ENCODE results near the gene IFNL4.
"Not testable (repeated sequence)": the region's sequence is repeated elsewhere in the genome, so short reads cannot be mapped to it uniquely, and the experiment has no call there.

The IFNL4 gene

DNA sequence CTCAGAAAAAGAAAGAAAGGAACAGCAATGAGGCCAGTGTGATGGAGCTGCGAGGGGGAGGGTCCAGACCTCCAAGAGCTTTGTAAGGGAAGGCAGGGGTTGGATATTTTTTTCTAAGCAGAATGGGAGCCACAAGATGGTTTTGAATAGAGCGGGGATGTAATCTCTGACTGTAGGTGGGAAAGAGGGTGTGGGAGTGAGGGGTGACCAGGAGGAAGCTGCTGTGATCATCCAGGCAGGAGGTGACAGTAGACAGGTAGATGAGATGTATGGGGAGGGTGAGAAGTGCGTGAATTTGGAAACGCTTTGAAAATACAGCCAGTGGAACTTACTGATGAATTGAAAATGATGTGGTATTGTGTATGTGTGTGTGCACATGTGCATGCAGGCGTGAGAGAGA, 26.9 kb upstream of the IFNL4 start:
- TF ChIP-seq TSHZ2 (CRISPR knock-in tag; IDR thresholded peaks at IDR 0.05), result no peak
- ATAC-seq, result no peak

DNA sequence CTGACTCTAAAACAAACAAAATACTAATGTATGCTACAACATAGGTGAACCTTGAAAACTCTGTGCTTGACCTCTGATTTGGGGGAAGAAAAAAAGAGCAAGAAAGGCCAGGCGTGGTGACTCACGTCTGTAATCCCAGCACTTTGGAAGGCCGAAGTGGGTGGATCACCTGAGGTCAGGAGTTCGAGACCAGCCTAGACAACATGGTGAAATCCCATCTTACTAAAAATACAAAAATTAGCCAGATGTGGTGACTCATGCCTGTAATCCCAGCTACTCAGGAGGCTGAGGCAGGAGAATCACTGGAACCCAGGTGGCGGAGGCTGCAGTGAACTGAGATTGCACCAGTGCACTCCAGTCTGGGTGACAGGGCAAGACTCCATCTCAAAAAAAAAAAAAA, 25.2 kb upstream of the IFNL4 start:
- ATAC-seq, result not testable (repeated sequence)

GRCh38 chr19:39270036-39270871, 21.6 kb upstream of the IFNL4 start:
- TF ChIP-seq SNAI2 (CRISPR knock-in tag; IDR thresholded peaks at IDR 0.05) (no peak), POU6F1 (CRISPR knock-in tag; IDR thresholded peaks at IDR 0.05; ENCODE audit: borderline replicate concordance, low read depth) (no peak), ZFP30 (CRISPR knock-in tag; IDR thresholded peaks at IDR 0.05) (no peak)
- ATAC-seq, result peak; percentile 29; the same call in 1 of the 3 replicates

DNA sequence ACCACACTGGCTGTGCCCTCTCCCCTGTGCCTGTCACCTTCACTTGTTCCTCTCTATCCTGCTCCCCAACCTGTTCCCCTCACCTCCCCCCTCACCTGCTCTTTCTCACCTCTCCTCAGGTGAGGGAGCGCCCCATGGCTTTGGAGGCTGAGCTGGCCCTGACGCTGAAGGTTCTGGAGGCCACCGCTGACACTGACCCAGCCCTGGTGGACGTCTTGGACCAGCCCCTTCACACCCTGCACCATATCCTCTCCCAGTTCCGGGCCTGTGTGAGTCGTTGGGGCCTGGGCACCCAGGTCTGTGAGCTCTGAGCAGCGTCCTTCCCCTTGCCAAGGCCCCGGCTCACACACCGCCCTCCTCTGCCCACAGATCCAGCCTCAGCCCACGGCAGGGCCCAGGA, 20.7 kb upstream of the IFNL4 start:
- not testable (repeated sequence) for ATAC-seq

- not testable (repeated sequence) for ATAC-seq
Measured at GRCh38 chr19:39268531-39269223, 20.0 kb upstream of the IFNL4 start.

GRCh38 chr19:39268085-39268484, 19.4 kb upstream of the IFNL4 start, which contains the start of gene IFNL2:
Gene IFNL2 (plus strand): TSS chr19:39268396. CDS start chr19:39268569, 173 bp downstream.
- peak; percentile 68 for ATAC-seq

DNA sequence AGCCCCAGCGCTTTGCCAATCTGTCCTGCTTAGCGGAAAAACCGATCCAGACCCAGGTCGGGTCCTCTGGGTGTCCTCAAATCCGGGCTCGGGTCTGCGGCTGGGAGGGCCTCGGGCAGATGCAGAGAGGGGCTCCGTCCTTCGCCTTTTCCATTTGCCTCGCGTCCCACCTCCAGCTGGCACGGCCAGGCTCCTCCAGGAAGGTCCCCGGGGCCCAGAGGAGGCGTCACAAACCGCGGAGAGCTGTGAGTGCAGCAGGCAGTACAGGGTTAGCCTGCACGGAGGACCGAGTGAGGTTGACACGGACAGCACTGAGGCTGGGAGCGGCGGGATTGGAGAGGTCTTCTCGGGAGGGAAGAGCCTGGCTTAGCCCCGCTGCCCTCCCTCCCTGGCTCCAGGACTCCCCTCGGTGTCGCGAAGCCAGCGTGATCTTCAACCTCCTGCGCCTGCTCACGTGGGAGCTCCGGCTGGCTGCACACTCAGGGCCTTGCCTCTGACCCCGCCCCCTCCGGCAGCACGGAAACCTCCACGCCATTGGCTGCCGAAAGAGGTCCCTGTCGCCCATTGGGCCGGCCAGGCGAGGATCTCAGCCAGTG, 16.8 kb upstream of the IFNL4 start:
- no peak for ATAC-seq
- no peak for TF ChIP-seq RARB (CRISPR knock-in tag; IDR thresholded peaks at IDR 0.05)
- no peak for TF ChIP-seq BACH2 (CRISPR knock-in tag; IDR thresholded peaks at IDR 0.05; ENCODE audit: borderline replicate concordance)
- no peak for TF ChIP-seq ARNTL (CRISPR knock-in tag; IDR thresholded peaks at IDR 0.05; ENCODE audit: borderline replicate concordance, low read depth)
- no peak for TF ChIP-seq GLIS3 (CRISPR knock-in tag; IDR thresholded peaks at IDR 0.05)
- no peak for TF ChIP-seq CSDC2 (CRISPR knock-in tag; IDR thresholded peaks at IDR 0.05)
- TF ChIP-seq ISL1 (CRISPR knock-in tag; IDR thresholded peaks at IDR 0.05), result no peak
- TF ChIP-seq TSHZ2 (CRISPR knock-in tag; IDR thresholded peaks at IDR 0.05), result no peak
- no peak for TF ChIP-seq ZFP30 (CRISPR knock-in tag; IDR thresholded peaks at IDR 0.05)
- no peak for TF ChIP-seq TOX (CRISPR knock-in tag; IDR thresholded peaks at IDR 0.05; ENCODE audit: borderline replicate concordance)
- TF ChIP-seq TCF4 (CRISPR knock-in tag; IDR thresholded peaks at IDR 0.05; ENCODE audit: borderline replicate concordance), result no peak
- no peak for TF ChIP-seq PATZ1 (CRISPR knock-in tag; IDR thresholded peaks at IDR 0.05; ENCODE audit: borderline replicate concordance)
- no peak for TF ChIP-seq SNAI2 (CRISPR knock-in tag; IDR thresholded peaks at IDR 0.05)
- no peak for TF ChIP-seq ZC3H10 (CRISPR knock-in tag; IDR thresholded peaks at IDR 0.05)
- no peak for TF ChIP-seq ZNF8 (CRISPR knock-in tag; IDR thresholded peaks at IDR 0.05)
